K562 (cell line): ENCODE data around the gene LMNB1. TPM values are rescaled to one million over a fixed set of nuclear protein-coding genes. Genes with fewer than 3 reads are reported as not detected.
A peak's percentile ranks its signal among the peaks of the same experiment; 100 is the strongest.

Experiments used
- ATAC-seq: fragments of 200-7000 bp; cut with Tn5 transposase; 3 replicates; pipeline ENCODE4 v1.9.1; 2020; ENCODE audit warnings: moderate library complexity
- BruUV-seq: library from RNA; stranded (reverse); fragments of 400-500 nt; replicated peaks from 2 replicates; lab custom pipeline; 2021; lab: Mats Ljungman, UMichigan
- CTCF ChIA-PET: fragments of 300-600 bp; formaldehyde crosslinking; extraction: SDS; loops from one replicate; lab custom pipeline; 2021; ENCODE audit warnings: low intra/inter-chr PET ratio; lab: Yijun Ruan, JAX
- POLR2A ChIA-PET: fragments of 300-600, 350-650 bp; sonication (Branson Sonifier 250); formaldehyde crosslinking; extraction: SDS; loops from one replicate; lab custom pipeline; 2021; ENCODE audit warnings: antibody characterized with exemption, inconsistent platforms; lab: Yijun Ruan, JAX
- DNase-seq, 4 experiments: peaks; one replicate each; pipeline versions ENCODE4 v3.0.0 to v3.0.0-alpha.2; 2011 to 2018; ENCODE audit warnings: low spot score in 3 of 4, mixed read lengths in 3 of 4; ENCODE audit errors: extremely low read depth in 1 of 4
- FAIRE-seq: peaks from 2 replicates; lab custom pipeline; 2011; peaks lifted over from hg19 to GRCh38; lab: Jason Lieb, UNC
- H2AFZ ChIP-seq: 2 replicates; pipeline ENCODE4 v1.6.0; 2011; ENCODE audit warnings: low read depth, low read length, control low read depth, inconsistent platforms
- H3K27ac ChIP-seq: fragments of 200-600 bp; 3 replicates; pipeline ENCODE4 v1.8.0; 2011; ENCODE audit warnings: low read depth, mild to moderate bottlenecking, control low read depth, inconsistent platforms, low read length, moderate library complexity, mixed read lengths; ENCODE audit errors: extremely low read depth
- H3K27me3 ChIP-seq, 2 experiments: fragments of 300-600 bp in 1 of 2; 2 replicates in 1 of 2; 3 replicates in 1 of 2; pipeline versions ENCODE4 v1.6.0 to v1.8.0; 2011; ENCODE audit warnings: inconsistent platforms in 2 of 2, low read length in 2 of 2, mild to moderate bottlenecking in 1 of 2, mixed read lengths in 1 of 2, moderate library complexity in 1 of 2; ENCODE audit not compliant: control insufficient read depth in 2 of 2, insufficient read depth in 2 of 2
- H3K36me3 ChIP-seq: fragments of 300-600 bp; 3 replicates; pipeline ENCODE4 v1.8.0; 2011; ENCODE audit warnings: mild to moderate bottlenecking, low read length, inconsistent platforms; ENCODE audit not compliant: control insufficient read depth, insufficient read depth
- H3K4me1 ChIP-seq, 2 experiments: fragments of 200-600 bp in 1 of 2; replicated peaks in 1 of 2; 2 replicates in 1 of 2; 3 replicates in 1 of 2; pipeline versions ENCODE4 v1.5.1 to v1.8.0; 2011; ENCODE audit warnings: inconsistent platforms in 2 of 2, low read length in 2 of 2, mild to moderate bottlenecking in 1 of 2, mixed read lengths in 1 of 2, moderate library complexity in 1 of 2; ENCODE audit not compliant: control insufficient read depth in 2 of 2, insufficient read depth in 2 of 2
- H3K4me2 ChIP-seq: 2 replicates; pipeline ENCODE4 v1.6.1; 2011; ENCODE audit warnings: low read length, control low read depth, inconsistent platforms, mixed read lengths; ENCODE audit not compliant: insufficient read depth
- H3K4me3 ChIP-seq: fragments of 200-600 bp; sonication (generic), shearing (Covaris generic); 2 replicates; pipeline ENCODE4 v1.5.1; 2016; ENCODE audit warnings: control low read depth, inconsistent platforms
- H3K79me2 ChIP-seq: fragments of 200-600 bp; 3 replicates; pipeline ENCODE4 v1.8.0; 2011; ENCODE audit warnings: low read length, inconsistent platforms; ENCODE audit not compliant: control insufficient read depth, insufficient read depth
- H3K9ac ChIP-seq, 2 experiments: 2 replicates each; pipeline versions ENCODE4 v1.6.0 to v1.6.1; 2011; ENCODE audit warnings: low read depth in 2 of 2, low read length in 2 of 2, control low read depth in 1 of 2, inconsistent platforms in 1 of 2, mild to moderate bottlenecking in 1 of 2, mixed read lengths in 1 of 2; ENCODE audit not compliant: insufficient read depth in 1 of 2
- H3K9me1 ChIP-seq: one replicate; pipeline ENCODE4 v1.6.0; 2011; ENCODE audit warnings: inconsistent platforms, mild to moderate bottlenecking, low read length, moderate library complexity; ENCODE audit not compliant: control insufficient read depth, insufficient read depth
- H3K9me3 ChIP-seq: replicated peaks from 2 replicates; pipeline ENCODE4 v1.5.1; 2011; ENCODE audit warnings: low read depth, low read length, inconsistent platforms; ENCODE audit not compliant: control insufficient read depth, insufficient read depth
- H4K20me1 ChIP-seq: replicated peaks from 2 replicates; pipeline ENCODE4 v1.6.1; 2011; ENCODE audit warnings: low read length, inconsistent platforms, mixed read lengths; ENCODE audit not compliant: control insufficient read depth, insufficient read depth
- EHMT2 ChIP-seq: fragments of 450-650 bp; IDR thresholded peaks from 2 replicates; pipeline ENCODE4 v1.6.1; 2018; ENCODE audit warnings: antibody characterized with exemption
- ID3 ChIP-seq, 2 experiments: fragments of 250-450 bp in 1 of 2; fragments of 450-650 bp in 1 of 2; sonication (Bioruptor Pico) in 1 of 2; IDR thresholded peaks; 2 replicates each; pipeline versions ENCODE4 v1.6.1 to v1.8.0; 2016 to 2021; ENCODE audit warnings: mild to moderate bottlenecking in 2 of 2, moderate library complexity in 2 of 2, missing compliant biosample characterization in 1 of 2, missing genetic modification characterization in 1 of 2
- MEIS2 ChIP-seq: fragments of 450-650 bp; IDR thresholded peaks from 2 replicates; pipeline ENCODE4 v1.6.1; 2014; ENCODE audit warnings: mild to moderate bottlenecking; ENCODE audit not compliant: partially characterized antibody
- NFE2L1 ChIP-seq: fragments of 450-650 bp; IDR thresholded peaks from 2 replicates; pipeline ENCODE4 v1.6.1; 2016; ENCODE audit warnings: missing genetic modification characterization, low read depth, mild to moderate bottlenecking, missing compliant biosample characterization, moderate library complexity, borderline replicate concordance
- NFIX ChIP-seq: fragments of 250-450 bp; sonication (Bioruptor Pico); IDR thresholded peaks from 2 replicates; pipeline ENCODE4 v1.4.0; 2020; ENCODE audit warnings: low read depth, mild to moderate bottlenecking, moderate library complexity
- NFXL1 ChIP-seq: fragments of 450-650 bp; formaldehyde crosslinking; IDR thresholded peaks from 2 replicates; pipeline ENCODE4 v1.4.0; 2021; ENCODE audit warnings: mild to moderate bottlenecking
- PHF20 ChIP-seq: fragments of 450-650 bp; IDR thresholded peaks from 2 replicates; pipeline ENCODE4 v1.6.1; 2018; ENCODE audit not compliant: partially characterized antibody
- SLC30A9 ChIP-seq: fragments of 250-450 bp; sonication (Bioruptor Pico); IDR thresholded peaks from 2 replicates; pipeline ENCODE4 v1.8.0; 2022; ENCODE audit warnings: mild to moderate bottlenecking, moderate library complexity
- THRB ChIP-seq: fragments of 450-650 bp; formaldehyde crosslinking; conservative IDR thresholded peaks from 2 replicates; pipeline ENCODE4 v1.4.0; 2022; ENCODE audit warnings: mild to moderate bottlenecking, missing genetic modification characterization
- ZNF146 ChIP-seq: IDR thresholded peaks from one replicate; pipeline ENCODE4 v1.6.1; 2018; ENCODE audit warnings: missing compliant biosample characterization; ENCODE audit not compliant: unreplicated experiment
- ZNF57 ChIP-seq: fragments of 450-650 bp; formaldehyde crosslinking; IDR thresholded peaks from 2 replicates; pipeline ENCODE4 v1.4.0; 2020; ENCODE audit warnings: mild to moderate bottlenecking, moderate library complexity
- ZNF644 ChIP-seq: fragments of 200-800 bp; sonication (Bioruptor generic); IDR thresholded peaks from 2 replicates; pipeline ENCODE4 v1.6.1; 2016; ENCODE audit warnings: low read depth, missing genetic modification characterization, missing compliant biosample characterization
- ZNF766 ChIP-seq: fragments of 200-800 bp; sonication (Bioruptor generic); conservative IDR thresholded peaks from 2 replicates; pipeline ENCODE4 v1.6.1; 2016; ENCODE audit warnings: missing genetic modification characterization, missing compliant biosample characterization
- ZNF785 ChIP-seq: fragments of 250-450 bp; sonication (Bioruptor Pico); IDR thresholded peaks from 2 replicates; pipeline ENCODE4 v1.4.0; 2020; ENCODE audit warnings: mild to moderate bottlenecking
- WGBS: fragments of 100-300 bp; shearing (Covaris generic); methylation state at CpG from one replicate; pipeline ENCODE4 v1.1.6; 2016; ENCODE audit warnings: low coverage, mixed read lengths; ENCODE audit not compliant: insufficient coverage; ENCODE audit errors: missing lambda C conversion rate; 5-methylcytosine and 5-hydroxymethylcytosine counted together
- in situ Hi-C: fragments of 300-500 bp; cut with MboI; formaldehyde crosslinking; loops from 4 replicates; pipeline ENCODE4 v1.15.0; 2018; ENCODE audit warnings: inconsistent platforms, mixed read lengths
- intact Hi-C: fragments of 100-400 bp; cut with micrococcal nuclease; formaldehyde crosslinking; loops from 2 replicates; pipeline ENCODE4 v1.14.2; 2022
- polyA plus RNA-seq, 8 experiments: library from polyadenylated mRNA; depleted of rRNA in 4 of 8; stranded (reverse) in 5 of 8; unstranded in 3 of 8; fragments of >200 nt; fragmentation: Nextera tagmentation in 2 of 8; fragmentation: Illumina TruSeq in 1 of 8; extraction: Ambion mirVana in 2 of 8; extraction: Trizol in 1 of 8; gene quantifications; 2 replicates each; pipeline versions ENCODE4 v1.2.1 to v1.2.3, GENCODE V29; 2011 to 2014; ENCODE audit warnings: inconsistent platforms in 1 of 8, missing spikeins in 1 of 8
- total RNA-seq, 7 experiments: library from RNA; depleted of rRNA in 6 of 7; stranded (reverse); fragments of >200 nt in 6 of 7; fragmentation: Illumina TruSeq in 2 of 7; extraction: Trizol in 2 of 7; gene quantifications; 2 replicates each; pipeline versions ENCODE4 v1.2.1 to v1.2.3, GENCODE V29; 2011 to 2021; ENCODE audit warnings: low replicate concordance in 1 of 7

Gene LMNB1
- total and polyA plus RNA-seq, 9 of the 15 experiments (the other 6 are each of a cell fraction or from before 2014, with no cell fraction given) = 2.8 to 190 (median 131) TPM

DNA sequence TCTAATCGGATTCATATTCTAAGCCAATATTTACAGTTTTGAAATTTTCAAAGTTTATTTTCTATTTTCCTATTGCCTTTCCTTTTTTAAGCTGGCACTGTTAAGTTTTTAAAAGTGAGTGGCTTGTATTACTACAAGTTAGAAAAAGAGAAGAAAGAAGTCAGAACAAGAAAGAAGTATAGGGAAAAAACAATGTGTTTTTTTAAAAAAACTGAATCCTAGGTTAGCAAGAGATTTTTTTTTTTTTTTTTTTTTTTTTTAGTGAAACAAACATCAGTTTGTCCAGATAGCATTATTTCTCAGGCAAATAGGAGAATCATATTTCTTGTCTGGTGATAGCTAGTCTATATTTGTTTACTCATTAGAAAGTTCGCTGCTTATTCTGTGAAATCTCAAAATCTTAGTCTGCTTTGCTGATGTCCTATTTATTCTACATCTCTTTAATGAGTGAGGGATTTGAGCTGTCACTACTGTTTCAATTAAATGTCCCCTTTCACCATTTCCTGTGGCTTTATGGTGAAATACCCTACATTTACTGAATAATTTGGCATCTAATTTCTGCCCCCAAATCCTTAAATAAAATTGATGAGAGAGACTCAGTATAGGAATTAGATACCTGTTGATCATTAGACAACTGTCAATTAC, 19.1 kb upstream of the LMNB1 start:
- no TSS peak for BruUV-seq
- H3K9me1 ChIP-seq = no peaks in the 10 kb centered on the region
- in situ Hi-C loops (no loop called here), intact Hi-C loops (no loop called here)
- H3K4me2 ChIP-seq = peak overlapping the region; percentile 54
- no peaks in the 10 kb centered on the region for H3K9me3 ChIP-seq
- CTCF ChIA-PET = no interaction called here
- H3K36me3 ChIP-seq = no peaks in the 10 kb centered on the region
- WGBS = 29% methylated on average over 2 of the region's 2 CpGs
- no peaks in the 10 kb centered on the region for H4K20me1 ChIP-seq
- H3K27ac ChIP-seq = peak overlapping the region; percentile 74; the same call in 1 of the 3 replicates
- TF ChIP-seq SLC30A9 (no peak), MEIS2 (peak; percentile 22)
- H2AFZ ChIP-seq = peak overlapping the region; percentile 93
- H3K4me1 ChIP-seq = peaks cover 20 to 26% of the 10 kb centered on the region in 2 experiments
- no peaks in the 10 kb centered on the region for H3K79me2 ChIP-seq
- H3K27me3 ChIP-seq = no peaks in the 10 kb centered on the region
- H3K4me3 ChIP-seq = no peak overlapping the region
- POLR2A ChIA-PET = interaction anchor here (1.0 to 2.5 kb wide), 4 partner anchors 10 to 21 kb away, joined by 3 to 12 read pairs (median 4); partner anchors contain the start of gene LMNB1
- FAIRE-seq (no peak), DNase-seq (no peak), ATAC-seq (no peak)
- peak overlapping the region in 1 of 2 experiments; percentile 24; a peak in 1 of 4 replicates for H3K9ac ChIP-seq

DNA sequence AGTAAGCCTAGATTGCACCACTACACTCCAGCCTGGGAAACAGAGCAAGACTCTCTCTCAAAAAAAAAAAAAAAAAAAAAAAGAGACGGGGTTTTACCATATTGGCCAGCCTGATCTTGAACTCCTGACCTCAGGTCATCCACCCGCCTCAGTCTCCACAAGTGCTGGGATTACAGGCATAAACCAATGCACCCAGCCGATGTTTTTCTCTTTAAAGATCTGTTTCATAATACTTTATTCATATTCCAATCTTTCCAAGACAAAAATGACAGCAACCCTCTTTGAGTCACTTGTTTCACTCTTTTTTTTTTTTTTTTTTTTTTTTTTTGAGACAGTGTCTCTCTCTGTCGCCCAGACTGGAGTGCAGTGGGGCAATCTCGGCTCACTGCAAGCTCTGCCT, 13.6 kb upstream of the LMNB1 start:
- CTCF ChIA-PET = interaction anchor here (0.6 kb wide), 1 partner anchor 15 kb away, joined by 4 read pairs; no protein-coding TSS in a partner anchor
- no peak overlapping the region for H3K27ac ChIP-seq
- H3K4me1 ChIP-seq = peaks cover 3 to 5% of the 10 kb centered on the region in 2 experiments; a peak in 3 of 5 replicates
- no peaks in the 10 kb centered on the region for H3K27me3 ChIP-seq
- H3K4me3 ChIP-seq = no peak overlapping the region
- no TSS peak for BruUV-seq
- no peaks in the 10 kb centered on the region for H3K79me2 ChIP-seq
- no peak overlapping the region for H2AFZ ChIP-seq
- in situ Hi-C loops (no loop called here), intact Hi-C loops (no loop called here)
- H3K9me3 ChIP-seq = no peaks in the 10 kb centered on the region
- ATAC-seq (no peak), FAIRE-seq (no peak), DNase-seq (no peak)
- H4K20me1 ChIP-seq = no peaks in the 10 kb centered on the region
- no peaks in the 10 kb centered on the region for H3K9me1 ChIP-seq
- 86% methylated on average over 2 of the region's 5 CpGs for WGBS
- POLR2A ChIA-PET = no interaction called here
- no peaks in the 10 kb centered on the region for H3K36me3 ChIP-seq
- no peak overlapping the region for H3K9ac ChIP-seq
- H3K4me2 ChIP-seq = no peak overlapping the region
- no peak for TF ChIP-seq ZNF146 (CRISPR knock-in tag)
- TF ChIP-seq THRB (CRISPR knock-in tag) = no peak
- no peak for TF ChIP-seq EHMT2
- TF ChIP-seq NFIX = no peak
- no peak for TF ChIP-seq ID3 (CRISPR knock-in tag; IDR thresholded peaks at IDR 0.05)
- no peak for TF ChIP-seq ID3 (tag; IDR thresholded peaks at IDR 0.05)
- TF ChIP-seq NFXL1 (CRISPR knock-in tag) = no peak
- no peak for TF ChIP-seq ZNF785 (CRISPR knock-in tag)
- no peak for TF ChIP-seq PHF20
- no peak for TF ChIP-seq ZNF644 (tag)
- no peak for TF ChIP-seq NFE2L1 (tag)
- TF ChIP-seq ZNF766 (CRISPR knock-in tag) = no peak
- TF ChIP-seq ZNF57 (CRISPR knock-in tag) = no peak
